ENCODE results near the gene SHANK2.

The SHANK2 gene

GRCh38 chr11:71286701-71287643 is 34.6 kb upstream of the SHANK2 start:
- Histone ChIP-seq H3K4me2 (ENCODE audit: insufficient read depth, low read length, poor library complexity, severe bottlenecking) (no peak overlapping the region), H2BK15ac (ENCODE audit: low read length) (no peak overlapping the region), H3K18ac (ENCODE audit: low read length) (no peak overlapping the region), H3K4me1 (ENCODE audit: control insufficient read depth in 2 of 2, insufficient read depth in 1 of 2, low read depth in 1 of 2, low read length in 2 of 2) (peaks cover 0 to 13% of the 10 kb centered on the region in 2 donors), H3K27ac (replicated peaks; ENCODE audit: low read length) (no peak overlapping the region), H3K14ac (ENCODE audit: low read length) (no peak overlapping the region), H3K9me3 (replicated peaks in 1 of 2; ENCODE audit: control insufficient read depth in 2 of 2, insufficient read depth in 1 of 2, low read depth in 1 of 2, low read length in 2 of 2) (no peaks in the 10 kb centered on the region), H3K9ac (ENCODE audit: low read depth, low read length, poor library complexity) (no peak overlapping the region), H4K8ac (ENCODE audit: low read depth, low read length) (no peak overlapping the region), H3K4ac (ENCODE audit: low read length) (no peak overlapping the region), H4K91ac (ENCODE audit: low read depth, low read length, poor library complexity) (no peak overlapping the region), H3K79me1 (ENCODE audit: low read depth, low read length) (no peaks in the 10 kb centered on the region), H2BK12ac (ENCODE audit: low read length) (no peak overlapping the region), H3K36me3 (replicated peaks in 1 of 2; ENCODE audit: control insufficient read depth in 2 of 2, insufficient read depth in 2 of 2, low read length in 2 of 2) (no peaks in the 10 kb centered on the region), H3K4me3 (ENCODE audit: low read length in 2 of 2) (no peak overlapping the region), H2BK120ac (ENCODE audit: low read depth, low read length) (no peak overlapping the region), H2AFZ (ENCODE audit: low read length) (no peak overlapping the region), H2AK5ac (ENCODE audit: low read depth, low read length) (no peak overlapping the region), H2BK5ac (ENCODE audit: low read length) (no peak overlapping the region), H3K23ac (ENCODE audit: low read depth, low read length, poor library complexity) (no peak overlapping the region), H3K27me3 (ENCODE audit: control insufficient read depth in 3 of 3, insufficient read depth in 3 of 3, low read depth in 1 of 3, low read length in 3 of 3) (peaks cover 0 to 3% (median 0%) of the 10 kb centered on the region in 3 experiments)
- no peak for DNase-seq (ENCODE audit: low spot score)
- no CpG with 5 or more reads among the region's 14 CpGs for WGBS, 2 donors (ENCODE audit: extremely low coverage in 2 of 2, insufficient read length in 2 of 2, insufficient replicate concordance in 1 of 2)

DNA sequence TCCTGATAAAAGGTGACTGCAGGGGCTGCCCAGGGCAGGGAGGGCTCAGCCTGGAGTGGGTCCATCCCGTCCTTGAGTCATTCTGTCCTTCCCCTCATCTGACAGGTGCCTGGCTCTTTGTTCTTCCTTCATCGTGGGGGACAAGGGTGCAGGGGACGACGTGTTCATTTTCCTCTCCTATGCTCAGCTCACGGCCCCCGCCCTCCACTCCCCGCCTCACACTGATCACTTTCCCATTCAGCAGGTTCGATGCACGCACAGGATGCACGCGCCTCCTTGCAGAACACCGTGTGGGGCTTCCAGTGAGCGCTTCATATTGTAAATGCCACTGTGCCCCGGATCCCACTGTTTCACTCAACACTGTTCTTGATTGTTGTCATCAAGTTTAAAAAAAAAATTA is 32.7 kb upstream of the SHANK2 start:
- Histone ChIP-seq H3K36me3 (replicated peaks in 1 of 2; ENCODE audit: control insufficient read depth in 2 of 2, insufficient read depth in 2 of 2, low read length in 2 of 2) (no peaks in the 10 kb centered on the region), H2BK12ac (ENCODE audit: low read length) (no peak overlapping the region), H3K18ac (ENCODE audit: low read length) (no peak overlapping the region), H3K4ac (ENCODE audit: low read length) (no peak overlapping the region), H3K9me3 (replicated peaks in 1 of 2; ENCODE audit: control insufficient read depth in 2 of 2, insufficient read depth in 1 of 2, low read depth in 1 of 2, low read length in 2 of 2) (no peaks in the 10 kb centered on the region), H3K27ac (replicated peaks; ENCODE audit: low read length) (no peak overlapping the region), H4K91ac (ENCODE audit: low read depth, low read length, poor library complexity) (peak overlapping the region; percentile 38), H2BK15ac (ENCODE audit: low read length) (no peak overlapping the region), H4K8ac (ENCODE audit: low read depth, low read length) (no peak overlapping the region), H3K9ac (ENCODE audit: low read depth, low read length, poor library complexity) (peak overlapping the region; percentile 63), H3K14ac (ENCODE audit: low read length) (no peak overlapping the region), H3K23ac (ENCODE audit: low read depth, low read length, poor library complexity) (no peak overlapping the region), H3K79me1 (ENCODE audit: low read depth, low read length) (no peaks in the 10 kb centered on the region), H3K4me1 (ENCODE audit: control insufficient read depth in 2 of 2, insufficient read depth in 1 of 2, low read depth in 1 of 2, low read length in 2 of 2) (peaks cover 0 to 15% of the 10 kb centered on the region in 2 donors), H3K27me3 (ENCODE audit: control insufficient read depth in 3 of 3, insufficient read depth in 3 of 3, low read depth in 1 of 3, low read length in 3 of 3) (peaks cover 0 to 3% (median 0%) of the 10 kb centered on the region in 3 experiments), H2AFZ (ENCODE audit: low read length) (no peak overlapping the region), H2AK5ac (ENCODE audit: low read depth, low read length) (peak overlapping the region; percentile 47), H3K4me2 (ENCODE audit: insufficient read depth, low read length, poor library complexity, severe bottlenecking) (no peak overlapping the region), H2BK120ac (ENCODE audit: low read depth, low read length) (no peak overlapping the region), H2BK5ac (ENCODE audit: low read length) (no peak overlapping the region), H3K4me3 (ENCODE audit: low read length in 2 of 2) (no peak overlapping the region)
- WGBS, 2 donors (ENCODE audit: extremely low coverage in 2 of 2, insufficient read length in 2 of 2, insufficient replicate concordance in 1 of 2): no CpG with 5 or more reads among the region's 14 CpGs
- DNase-seq (ENCODE audit: low spot score): no peak

DNA sequence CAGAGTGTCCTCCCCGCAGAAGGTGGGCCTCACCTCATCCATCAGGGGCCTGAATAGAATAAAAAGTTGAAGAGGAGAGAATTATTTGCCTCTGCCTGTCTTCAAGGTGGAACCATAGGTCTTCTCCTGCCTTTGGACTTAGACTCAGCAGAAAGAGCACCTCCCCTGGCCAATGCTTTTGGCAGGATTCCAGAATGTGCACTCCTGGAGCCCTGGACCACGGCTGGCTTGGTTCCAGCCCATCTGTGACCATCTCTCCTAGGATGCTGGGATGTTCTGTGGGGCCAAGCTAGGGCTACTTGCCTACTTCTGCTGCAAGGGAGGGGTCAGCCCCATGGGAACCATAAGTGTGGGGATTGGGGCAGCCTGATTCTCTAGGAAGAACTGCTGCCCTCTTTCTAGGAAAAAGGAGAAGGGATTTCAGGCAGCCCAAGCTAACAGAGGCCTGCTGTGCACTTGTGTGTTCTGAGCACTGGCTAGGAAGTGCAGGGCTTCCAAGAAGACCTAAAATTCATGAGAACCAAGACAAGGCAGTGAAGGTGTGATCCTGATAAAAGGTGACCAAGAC is 32.2 kb upstream of the SHANK2 start:
- Histone ChIP-seq H4K8ac (ENCODE audit: low read depth, low read length) (no peak overlapping the region), H3K9ac (ENCODE audit: low read depth, low read length, poor library complexity) (peak overlapping the region; percentile 63), H3K23ac (ENCODE audit: low read depth, low read length, poor library complexity) (no peak overlapping the region), H3K79me1 (ENCODE audit: low read depth, low read length) (no peaks in the 10 kb centered on the region), H2BK5ac (ENCODE audit: low read length) (no peak overlapping the region), H4K91ac (ENCODE audit: low read depth, low read length, poor library complexity) (no peak overlapping the region), H3K27me3 (ENCODE audit: control insufficient read depth in 3 of 3, insufficient read depth in 3 of 3, low read depth in 1 of 3, low read length in 3 of 3) (peaks cover 0 to 3% (median 0%) of the 10 kb centered on the region in 3 experiments), H2BK12ac (ENCODE audit: low read length) (no peak overlapping the region), H3K4me2 (ENCODE audit: insufficient read depth, low read length, poor library complexity, severe bottlenecking) (no peak overlapping the region), H2BK120ac (ENCODE audit: low read depth, low read length) (no peak overlapping the region), H3K9me3 (replicated peaks in 1 of 2; ENCODE audit: control insufficient read depth in 2 of 2, insufficient read depth in 1 of 2, low read depth in 1 of 2, low read length in 2 of 2) (no peaks in the 10 kb centered on the region), H2AFZ (ENCODE audit: low read length) (no peak overlapping the region), H3K4me3 (ENCODE audit: low read length in 2 of 2) (no peak overlapping the region), H3K14ac (ENCODE audit: low read length) (no peak overlapping the region), H3K27ac (replicated peaks; ENCODE audit: low read length) (no peak overlapping the region), H3K4ac (ENCODE audit: low read length) (no peak overlapping the region), H3K36me3 (replicated peaks in 1 of 2; ENCODE audit: control insufficient read depth in 2 of 2, insufficient read depth in 2 of 2, low read length in 2 of 2) (no peaks in the 10 kb centered on the region), H2BK15ac (ENCODE audit: low read length) (no peak overlapping the region), H3K4me1 (ENCODE audit: control insufficient read depth in 2 of 2, insufficient read depth in 1 of 2, low read depth in 1 of 2, low read length in 2 of 2) (peaks cover 0 to 15% of the 10 kb centered on the region in 2 donors), H3K18ac (ENCODE audit: low read length) (peak overlapping the region; percentile 62), H2AK5ac (ENCODE audit: low read depth, low read length) (peak overlapping the region; percentile 57)
- WGBS, 2 donors (ENCODE audit: extremely low coverage in 2 of 2, insufficient read length in 2 of 2, insufficient replicate concordance in 1 of 2): no CpG with 5 or more reads among the region's 2 CpGs
- no peak for DNase-seq (ENCODE audit: low spot score)

DNA sequence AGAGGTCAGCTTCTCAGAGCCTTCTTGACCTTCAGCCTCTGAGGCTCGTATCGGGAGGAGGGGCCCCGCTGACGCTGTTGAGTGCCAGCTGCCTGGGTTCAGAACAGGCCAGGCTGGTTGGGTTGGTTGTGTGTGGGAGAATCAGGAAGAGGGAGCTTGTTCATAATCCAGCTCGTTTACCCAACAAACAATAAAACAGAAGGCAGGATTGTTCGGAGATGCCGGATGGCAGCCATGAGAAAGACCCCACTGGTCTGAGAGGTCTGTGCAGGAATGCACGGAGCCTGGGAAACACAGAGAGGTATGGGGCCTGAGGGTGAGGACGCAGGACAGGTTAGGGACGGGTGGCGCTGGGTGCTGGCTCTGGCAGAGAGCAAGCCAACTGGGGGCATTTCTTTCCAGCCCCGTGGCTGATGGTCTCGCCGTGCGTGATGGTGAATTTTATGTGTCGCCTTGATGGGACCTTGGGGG is 31.6 kb upstream of the SHANK2 start:
- H2AK5ac ChIP-seq (ENCODE audit: low read depth, low read length): peak overlapping the region; percentile 57
- WGBS, 2 donors (ENCODE audit: extremely low coverage in 2 of 2, insufficient read length in 2 of 2, insufficient replicate concordance in 1 of 2): no CpG with 5 or more reads among the region's 16 CpGs

More for the DNA sequence above, 31.6 kb upstream of the SHANK2 start:
- H3K9me3 ChIP-seq (replicated peaks in 1 of 2; ENCODE audit: control insufficient read depth in 2 of 2, insufficient read depth in 1 of 2, low read depth in 1 of 2, low read length in 2 of 2): no peaks in the 10 kb centered on the region
- H3K4ac ChIP-seq (ENCODE audit: low read length): no peak overlapping the region
- H3K36me3 ChIP-seq (replicated peaks in 1 of 2; ENCODE audit: control insufficient read depth in 2 of 2, insufficient read depth in 2 of 2, low read length in 2 of 2): no peaks in the 10 kb centered on the region
- peak overlapping the region; percentile 47 for H2BK120ac ChIP-seq (ENCODE audit: low read depth, low read length)
- no peaks in the 10 kb centered on the region for H3K79me1 ChIP-seq (ENCODE audit: low read depth, low read length)
- H3K4me2 ChIP-seq (ENCODE audit: insufficient read depth, low read length, poor library complexity, severe bottlenecking): no peak overlapping the region
- H3K4me3 ChIP-seq (ENCODE audit: low read length in 2 of 2): no peak overlapping the region
- peaks cover 0 to 15% of the 10 kb centered on the region in 2 donors for H3K4me1 ChIP-seq (ENCODE audit: control insufficient read depth in 2 of 2, insufficient read depth in 1 of 2, low read depth in 1 of 2, low read length in 2 of 2)
- no peak overlapping the region for H3K27ac ChIP-seq (replicated peaks; ENCODE audit: low read length)
- no peak overlapping the region for H2BK12ac ChIP-seq (ENCODE audit: low read length)
- H3K23ac ChIP-seq (ENCODE audit: low read depth, low read length, poor library complexity): no peak overlapping the region
- peak overlapping the region; percentile 54 for H3K18ac ChIP-seq (ENCODE audit: low read length)
- H3K14ac ChIP-seq (ENCODE audit: low read length): no peak overlapping the region
- DNase-seq (ENCODE audit: low spot score): no peak
- H3K27me3 ChIP-seq (ENCODE audit: control insufficient read depth in 3 of 3, insufficient read depth in 3 of 3, low read depth in 1 of 3, low read length in 3 of 3): peaks cover 0 to 3% (median 0%) of the 10 kb centered on the region in 3 experiments
- H3K9ac ChIP-seq (ENCODE audit: low read depth, low read length, poor library complexity): no peak overlapping the region
- H2BK15ac ChIP-seq (ENCODE audit: low read length): no peak overlapping the region
- H2AFZ ChIP-seq (ENCODE audit: low read length): no peak overlapping the region
- no peak overlapping the region for H2BK5ac ChIP-seq (ENCODE audit: low read length)
- no peak overlapping the region for H4K91ac ChIP-seq (ENCODE audit: low read depth, low read length, poor library complexity)
- no peak overlapping the region for H4K8ac ChIP-seq (ENCODE audit: low read depth, low read length)
